ENCODE data around the gene FSCN2.

DNA sequence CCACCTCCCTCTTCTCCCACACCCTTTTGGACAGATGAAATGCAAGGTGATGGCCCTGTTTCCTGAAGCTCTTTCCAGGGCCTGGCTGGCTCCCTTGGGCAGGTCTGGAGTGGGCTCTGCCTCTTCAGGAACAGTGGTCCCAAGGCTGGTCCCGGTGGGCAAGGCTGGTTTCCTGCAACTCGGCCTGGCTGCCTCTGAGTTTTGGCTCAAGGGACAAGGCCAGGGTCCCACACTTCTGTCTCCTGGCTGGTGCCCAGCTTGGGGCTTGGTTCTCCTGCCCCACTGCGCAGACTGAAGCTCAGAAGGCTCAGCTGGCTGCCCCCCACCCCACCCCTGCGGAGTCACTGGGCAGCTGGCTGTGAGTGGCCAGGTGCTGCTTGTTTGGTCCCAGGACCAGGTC is 11.7 kb upstream of the FSCN2 start:
- TF ChIP-seq, protein P1, sequence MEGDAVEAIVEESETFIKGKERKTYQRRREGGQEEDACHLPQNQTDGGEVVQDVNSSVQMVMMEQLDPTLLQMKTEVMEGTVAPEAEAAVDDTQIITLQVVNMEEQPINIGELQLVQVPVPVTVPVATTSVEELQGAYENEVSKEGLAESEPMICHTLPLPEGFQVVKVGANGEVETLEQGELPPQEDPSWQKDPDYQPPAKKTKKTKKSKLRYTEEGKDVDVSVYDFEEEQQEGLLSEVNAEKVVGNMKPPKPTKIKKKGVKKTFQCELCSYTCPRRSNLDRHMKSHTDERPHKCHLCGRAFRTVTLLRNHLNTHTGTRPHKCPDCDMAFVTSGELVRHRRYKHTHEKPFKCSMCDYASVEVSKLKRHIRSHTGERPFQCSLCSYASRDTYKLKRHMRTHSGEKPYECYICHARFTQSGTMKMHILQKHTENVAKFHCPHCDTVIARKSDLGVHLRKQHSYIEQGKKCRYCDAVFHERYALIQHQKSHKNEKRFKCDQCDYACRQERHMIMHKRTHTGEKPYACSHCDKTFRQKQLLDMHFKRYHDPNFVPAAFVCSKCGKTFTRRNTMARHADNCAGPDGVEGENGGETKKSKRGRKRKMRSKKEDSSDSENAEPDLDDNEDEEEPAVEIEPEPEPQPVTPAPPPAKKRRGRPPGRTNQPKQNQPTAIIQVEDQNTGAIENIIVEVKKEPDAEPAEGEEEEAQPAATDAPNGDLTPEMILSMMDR (IDR thresholded peaks at IDR 0.05), result no peak
- no peak for TF ChIP-seq ZBTB21 (CRISPR knock-in tag; IDR thresholded peaks at IDR 0.05; ENCODE audit: borderline replicate concordance)
- no peak for TF ChIP-seq ZNF121 (CRISPR knock-in tag; IDR thresholded peaks at IDR 0.05)
- TF ChIP-seq ESRRA (CRISPR knock-in tag; IDR thresholded peaks at IDR 0.05; ENCODE audit: borderline replicate concordance), result no peak
- TF ChIP-seq FOXP1 (CRISPR knock-in tag; IDR thresholded peaks at IDR 0.05; ENCODE audit: borderline replicate concordance), result no peak
- TF ChIP-seq, protein P2, sequence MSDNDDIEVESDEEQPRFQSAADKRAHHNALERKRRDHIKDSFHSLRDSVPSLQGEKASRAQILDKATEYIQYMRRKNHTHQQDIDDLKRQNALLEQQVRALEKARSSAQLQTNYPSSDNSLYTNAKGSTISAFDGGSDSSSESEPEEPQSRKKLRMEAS (CRISPR knock-in tag; IDR thresholded peaks at IDR 0.05), result no peak
- TF ChIP-seq, protein P3, sequence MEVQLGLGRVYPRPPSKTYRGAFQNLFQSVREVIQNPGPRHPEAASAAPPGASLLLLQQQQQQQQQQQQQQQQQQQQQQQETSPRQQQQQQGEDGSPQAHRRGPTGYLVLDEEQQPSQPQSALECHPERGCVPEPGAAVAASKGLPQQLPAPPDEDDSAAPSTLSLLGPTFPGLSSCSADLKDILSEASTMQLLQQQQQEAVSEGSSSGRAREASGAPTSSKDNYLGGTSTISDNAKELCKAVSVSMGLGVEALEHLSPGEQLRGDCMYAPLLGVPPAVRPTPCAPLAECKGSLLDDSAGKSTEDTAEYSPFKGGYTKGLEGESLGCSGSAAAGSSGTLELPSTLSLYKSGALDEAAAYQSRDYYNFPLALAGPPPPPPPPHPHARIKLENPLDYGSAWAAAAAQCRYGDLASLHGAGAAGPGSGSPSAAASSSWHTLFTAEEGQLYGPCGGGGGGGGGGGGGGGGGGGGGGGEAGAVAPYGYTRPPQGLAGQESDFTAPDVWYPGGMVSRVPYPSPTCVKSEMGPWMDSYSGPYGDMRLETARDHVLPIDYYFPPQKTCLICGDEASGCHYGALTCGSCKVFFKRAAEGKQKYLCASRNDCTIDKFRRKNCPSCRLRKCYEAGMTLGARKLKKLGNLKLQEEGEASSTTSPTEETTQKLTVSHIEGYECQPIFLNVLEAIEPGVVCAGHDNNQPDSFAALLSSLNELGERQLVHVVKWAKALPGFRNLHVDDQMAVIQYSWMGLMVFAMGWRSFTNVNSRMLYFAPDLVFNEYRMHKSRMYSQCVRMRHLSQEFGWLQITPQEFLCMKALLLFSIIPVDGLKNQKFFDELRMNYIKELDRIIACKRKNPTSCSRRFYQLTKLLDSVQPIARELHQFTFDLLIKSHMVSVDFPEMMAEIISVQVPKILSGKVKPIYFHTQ (CRISPR knock-in tag; IDR thresholded peaks at IDR 0.05), result no peak
- no peak for TF ChIP-seq FOXK1 (CRISPR knock-in tag; IDR thresholded peaks at IDR 0.05)
- TF ChIP-seq ZNF263 (CRISPR knock-in tag; IDR thresholded peaks at IDR 0.05; ENCODE audit: low read depth), result no peak
- no peak for TF ChIP-seq SP1 (CRISPR knock-in tag; conservative IDR thresholded peaks at IDR 0.05)
- TF ChIP-seq, protein P4, sequence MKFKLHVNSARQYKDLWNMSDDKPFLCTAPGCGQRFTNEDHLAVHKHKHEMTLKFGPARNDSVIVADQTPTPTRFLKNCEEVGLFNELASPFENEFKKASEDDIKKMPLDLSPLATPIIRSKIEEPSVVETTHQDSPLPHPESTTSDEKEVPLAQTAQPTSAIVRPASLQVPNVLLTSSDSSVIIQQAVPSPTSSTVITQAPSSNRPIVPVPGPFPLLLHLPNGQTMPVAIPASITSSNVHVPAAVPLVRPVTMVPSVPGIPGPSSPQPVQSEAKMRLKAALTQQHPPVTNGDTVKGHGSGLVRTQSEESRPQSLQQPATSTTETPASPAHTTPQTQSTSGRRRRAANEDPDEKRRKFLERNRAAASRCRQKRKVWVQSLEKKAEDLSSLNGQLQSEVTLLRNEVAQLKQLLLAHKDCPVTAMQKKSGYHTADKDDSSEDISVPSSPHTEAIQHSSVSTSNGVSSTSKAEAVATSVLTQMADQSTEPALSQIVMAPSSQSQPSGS (CRISPR knock-in tag; IDR thresholded peaks at IDR 0.05; ENCODE audit: borderline replicate concordance, low read depth), result no peak
- TF ChIP-seq, protein P5, sequence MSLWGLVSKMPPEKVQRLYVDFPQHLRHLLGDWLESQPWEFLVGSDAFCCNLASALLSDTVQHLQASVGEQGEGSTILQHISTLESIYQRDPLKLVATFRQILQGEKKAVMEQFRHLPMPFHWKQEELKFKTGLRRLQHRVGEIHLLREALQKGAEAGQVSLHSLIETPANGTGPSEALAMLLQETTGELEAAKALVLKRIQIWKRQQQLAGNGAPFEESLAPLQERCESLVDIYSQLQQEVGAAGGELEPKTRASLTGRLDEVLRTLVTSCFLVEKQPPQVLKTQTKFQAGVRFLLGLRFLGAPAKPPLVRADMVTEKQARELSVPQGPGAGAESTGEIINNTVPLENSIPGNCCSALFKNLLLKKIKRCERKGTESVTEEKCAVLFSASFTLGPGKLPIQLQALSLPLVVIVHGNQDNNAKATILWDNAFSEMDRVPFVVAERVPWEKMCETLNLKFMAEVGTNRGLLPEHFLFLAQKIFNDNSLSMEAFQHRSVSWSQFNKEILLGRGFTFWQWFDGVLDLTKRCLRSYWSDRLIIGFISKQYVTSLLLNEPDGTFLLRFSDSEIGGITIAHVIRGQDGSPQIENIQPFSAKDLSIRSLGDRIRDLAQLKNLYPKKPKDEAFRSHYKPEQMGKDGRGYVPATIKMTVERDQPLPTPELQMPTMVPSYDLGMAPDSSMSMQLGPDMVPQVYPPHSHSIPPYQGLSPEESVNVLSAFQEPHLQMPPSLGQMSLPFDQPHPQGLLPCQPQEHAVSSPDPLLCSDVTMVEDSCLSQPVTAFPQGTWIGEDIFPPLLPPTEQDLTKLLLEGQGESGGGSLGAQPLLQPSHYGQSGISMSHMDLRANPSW (CRISPR knock-in tag; conservative IDR thresholded peaks at IDR 0.05; ENCODE audit: low read depth), result no peak
- no peak for TF ChIP-seq NR3C1 (CRISPR knock-in tag; conservative IDR thresholded peaks at IDR 0.05; ENCODE audit: low read depth)
- TF ChIP-seq, protein P6, sequence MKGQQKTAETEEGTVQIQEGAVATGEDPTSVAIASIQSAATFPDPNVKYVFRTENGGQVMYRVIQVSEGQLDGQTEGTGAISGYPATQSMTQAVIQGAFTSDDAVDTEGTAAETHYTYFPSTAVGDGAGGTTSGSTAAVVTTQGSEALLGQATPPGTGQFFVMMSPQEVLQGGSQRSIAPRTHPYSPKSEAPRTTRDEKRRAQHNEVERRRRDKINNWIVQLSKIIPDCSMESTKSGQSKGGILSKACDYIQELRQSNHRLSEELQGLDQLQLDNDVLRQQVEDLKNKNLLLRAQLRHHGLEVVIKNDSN (CRISPR knock-in tag; IDR thresholded peaks at IDR 0.05), result no peak
